Lower leg skin (tissue), 3 donors: ENCODE results near the gene CCNK.

Experiments used
- CTCF ChIP-seq, 3 donors: fragments of 450-650 bp; IDR thresholded peaks; one replicate each; pipeline ENCODE4 v1.5.1; 2016; ENCODE audit warnings: antibody characterized with exemption in 3 of 3, mild to moderate bottlenecking in 3 of 3, moderate library complexity in 2 of 3
- POLR2A ChIP-seq, 2 donors: fragments of 450-650 bp; IDR thresholded peaks; one replicate each; pipeline ENCODE4 v1.6.1; 2016 to 2017; ENCODE audit warnings: antibody characterized with exemption in 2 of 2, mild to moderate bottlenecking in 1 of 2, moderate library complexity in 1 of 2

- TF ChIP-seq POLR2A (IDR thresholded peaks at IDR 0.05) (no peak), CTCF (IDR thresholded peaks at IDR 0.05) (no peak)
Measured at GRCh38 chr14:99512571-99513182, 31.5 kb downstream of the CCNK start.
